Thoracic aorta (tissue), 2 donors: Measurements from ENCODE around the gene CDSN. TPM values are rescaled to one million over a fixed set of nuclear protein-coding genes. Genes with fewer than 3 reads are reported as not detected.
A peak's percentile ranks its signal among the peaks of the same experiment; 100 is the strongest.

Source experiments
- ATAC-seq: fragments of 150-250 bp; one replicate; pipeline ENCODE4 v1.8.0; 2017; ENCODE audit warnings: low read depth; ENCODE audit not compliant: insufficient number of reproducible peaks, low FRiP score
- DNase-seq: peaks from one replicate; pipeline ENCODE4 v3.0.0-alpha.2; 2020; ENCODE audit warnings: low spot score
- H3K27ac ChIP-seq, 2 donors: fragments of 200-600 bp; sonication (generic); 1 replicate in 1 of 2; 2 replicates in 1 of 2; pipeline ENCODE4 v1.5.1; 2016; ENCODE audit warnings: mild to moderate bottlenecking in 2 of 2, moderate library complexity in 2 of 2
- H3K27me3 ChIP-seq: fragments of 200-600 bp; sonication (generic); replicated peaks from 2 replicates; pipeline ENCODE4 v1.6.0; 2016; ENCODE audit warnings: mild to moderate bottlenecking; ENCODE audit not compliant: insufficient read depth
- H3K36me3 ChIP-seq: fragments of 200-600 bp; sonication (generic); one replicate; pipeline ENCODE4 v1.5.1; 2016
- H3K4me1 ChIP-seq, 2 donors: fragments of 200-600 bp; sonication (generic); 1 replicate in 1 of 2; 2 replicates in 1 of 2; pipeline versions ENCODE4 v1.5.1 to v1.6.0; 2016; ENCODE audit warnings: low read depth in 2 of 2, mild to moderate bottlenecking in 1 of 2; ENCODE audit not compliant: control insufficient read depth in 1 of 2
- H3K4me3 ChIP-seq: fragments of 200-600 bp; sonication (generic); 2 replicates; pipeline ENCODE4 v1.5.1; 2016; ENCODE audit warnings: mild to moderate bottlenecking
- H3K9me3 ChIP-seq: fragments of 200-600 bp; sonication (generic); 2 replicates; pipeline ENCODE4 v1.5.1; 2016
- CTCF ChIP-seq: fragments of 200-600 bp; sonication (generic); IDR thresholded peaks from one replicate; pipeline ENCODE4 v1.5.1; 2019; ENCODE audit warnings: antibody characterized with exemption
- total RNA-seq, 2 donors: library from RNA; depleted of rRNA; stranded (reverse); fragments of >200 nt; gene quantifications; one replicate each; pipeline versions ENCODE4 v1.1.0 to v1.2.3, GENCODE V29; 2016

Gene CDSN
- total RNA-seq, 2 donors from 2014 or later: 0.28 to 1.6 TPM

GRCh38 chr6:31142361-31142761, 22.1 kb upstream of the CDSN start:
- peak overlapping the region; percentile 70 to 86 for H3K27ac ChIP-seq

GRCh38 chr6:31140643-31141042, 20.4 kb upstream of the CDSN start:
- no peak for TF ChIP-seq CTCF
- no peaks in the 10 kb centered on the region for H3K9me3 ChIP-seq
- no peaks in the 10 kb centered on the region for H3K27me3 ChIP-seq
- H3K27ac ChIP-seq: no peak overlapping the region
- no peak for ATAC-seq
- H3K36me3 ChIP-seq: peaks cover 7% of the 10 kb centered on the region
- H3K4me3 ChIP-seq: no peak overlapping the region
- no peak for DNase-seq
- peaks cover 9 to 17% of the 10 kb centered on the region in 2 donors for H3K4me1 ChIP-seq

More at GRCh38 chr6:31142361-31142761, 22.1 kb upstream of the CDSN start:
- ATAC-seq: no peak
- Histone ChIP-seq H3K9me3 (no peaks in the 10 kb centered on the region), H3K4me3 (no peak overlapping the region), H3K4me1 (peaks cover 9 to 17% of the 10 kb centered on the region in 2 donors), H3K36me3 (peaks cover 7% of the 10 kb centered on the region), H3K27me3 (no peaks in the 10 kb centered on the region)
- no peak for DNase-seq
- no peak for TF ChIP-seq CTCF

GRCh38 chr6:31139599-31139998, 19.4 kb upstream of the CDSN start:
- DNase-seq (no peak), ATAC-seq (no peak)
- Histone ChIP-seq H3K36me3 (no peaks in the 10 kb centered on the region), H3K27me3 (no peaks in the 10 kb centered on the region), H3K4me1 (peaks cover 9 to 17% of the 10 kb centered on the region in 2 donors), H3K27ac (no peak overlapping the region), H3K9me3 (no peaks in the 10 kb centered on the region), H3K4me3 (no peak overlapping the region)
- no peak for TF ChIP-seq CTCF

- H3K9me3 ChIP-seq: no peaks in the 10 kb centered on the region
- DNase-seq: no peak
- no peaks in the 10 kb centered on the region for H3K27me3 ChIP-seq
- H3K4me3 ChIP-seq: peak within 1 kb of the TSS; percentile 51
- no peak within 1 kb of the TSS for H3K27ac ChIP-seq
- H3K4me1 ChIP-seq: peaks cover 9 to 17% of the 10 kb centered on the region in 2 donors
- no peaks in the 10 kb centered on the region for H3K36me3 ChIP-seq
- TF ChIP-seq CTCF: no peak
- no peak for ATAC-seq
These were observed 18.7 kb upstream of the CDSN start, which contains the start of gene PSORS1C2 for GRCh38 chr6:31138982-31139381. Gene PSORS1C2, minus strand, starts transcription at chr6:31139066. Its CDS starts 40 bp downstream, at chr6:31139026.

- TF ChIP-seq CTCF: no peak
- no peaks in the 10 kb centered on the region for H3K9me3 ChIP-seq
- ATAC-seq: no peak
These were observed 15.5 kb upstream of the CDSN start for GRCh38 chr6:31135710-31136109.

More at GRCh38 chr6:31135710-31136109, 15.5 kb upstream of the CDSN start:
- no peaks in the 10 kb centered on the region for H3K36me3 ChIP-seq
- no peaks in the 10 kb centered on the region for H3K27me3 ChIP-seq
- DNase-seq: no peak
- H3K27ac ChIP-seq: no peak overlapping the region
- peaks cover 0 to 5% of the 10 kb centered on the region in 2 donors for H3K4me1 ChIP-seq
- no peak overlapping the region for H3K4me3 ChIP-seq
